Liver (tissue), 9 donors: ENCODE results near the gene SPRN. TPM values are rescaled to one million over a fixed set of nuclear protein-coding genes. Genes with fewer than 3 reads are reported as not detected.

ENCODE experiments used
- DNase-seq: peaks from one replicate; pipeline ENCODE4 v3.0.0-alpha.2; 2017; ENCODE audit warnings: low spot score
- H3K27ac ChIP-seq, 2 donors: one replicate each; pipeline ENCODE4 v1.7.0; 2013; ENCODE audit warnings: inconsistent platforms in 2 of 2, low read length in 2 of 2, control low read depth in 1 of 2, low read depth in 1 of 2, mild to moderate bottlenecking in 1 of 2
- H3K27me3 ChIP-seq, 4 donors: one replicate each; pipeline versions ENCODE4 v1.6.1 to v1.7.0; 2013; ENCODE audit warnings: low read length in 3 of 4, inconsistent platforms in 1 of 4, mild to moderate bottlenecking in 1 of 4, moderate library complexity in 1 of 4; ENCODE audit not compliant: control insufficient read depth in 4 of 4, insufficient read depth in 4 of 4
- H3K36me3 ChIP-seq, 4 donors: one replicate each; pipeline versions ENCODE4 v1.6.1 to v1.7.0; 2013; ENCODE audit warnings: low read length in 3 of 4, mild to moderate bottlenecking in 3 of 4, low read depth in 1 of 4, moderate library complexity in 1 of 4; ENCODE audit not compliant: control insufficient read depth in 4 of 4, insufficient read depth in 3 of 4
- H3K4me1 ChIP-seq, 4 donors: one replicate each; pipeline versions ENCODE4 v1.6.1 to v1.7.0; 2013; ENCODE audit warnings: low read length in 3 of 4, mild to moderate bottlenecking in 3 of 4, moderate library complexity in 1 of 4; ENCODE audit not compliant: control insufficient read depth in 4 of 4, insufficient read depth in 4 of 4
- H3K4me3 ChIP-seq, 3 donors: one replicate each; pipeline versions ENCODE4 v1.6.1 to v1.7.0; 2013; ENCODE audit warnings: low read length in 3 of 3, control low read depth in 1 of 3, low read depth in 1 of 3, mild to moderate bottlenecking in 1 of 3
- H3K9ac ChIP-seq, 2 donors: one replicate each; pipeline ENCODE4 v1.7.0; 2013; ENCODE audit warnings: low read length in 2 of 2, mild to moderate bottlenecking in 2 of 2, moderate library complexity in 2 of 2, control low read depth in 1 of 2, low read depth in 1 of 2
- H3K9me3 ChIP-seq, 4 donors: one replicate each; pipeline versions ENCODE4 v1.6.1 to v1.7.0; 2013; ENCODE audit warnings: low read length in 3 of 4; ENCODE audit not compliant: control insufficient read depth in 4 of 4
- EGR1 ChIP-seq, 2 donors: IDR thresholded peaks; 2 replicates each; pipeline ENCODE4 v1.6.1; 2016 to 2018; ENCODE audit warnings: antibody characterized with exemption in 2 of 2, low read depth in 2 of 2
- FOXA1 ChIP-seq: IDR thresholded peaks from 2 replicates; pipeline ENCODE4 v1.6.1; 2016; ENCODE audit warnings: antibody characterized with exemption
- FOXA2 ChIP-seq: IDR thresholded peaks from 2 replicates; pipeline ENCODE4 v1.6.1; 2016; ENCODE audit warnings: antibody characterized with exemption
- GABPA ChIP-seq, 2 donors: IDR thresholded peaks in 1 of 2; conservative IDR thresholded peaks in 1 of 2; 2 replicates each; pipeline ENCODE4 v1.6.1; 2016; ENCODE audit warnings: antibody characterized with exemption in 2 of 2, mild to moderate bottlenecking in 1 of 2, moderate library complexity in 1 of 2
- HNF4A ChIP-seq, 2 donors: conservative IDR thresholded peaks; 2 replicates each; pipeline ENCODE4 v1.6.1; 2016; ENCODE audit warnings: antibody characterized with exemption in 2 of 2, mild to moderate bottlenecking in 2 of 2
- HNF4G ChIP-seq: IDR thresholded peaks from 2 replicates; pipeline ENCODE4 v1.6.1; 2016; ENCODE audit warnings: antibody characterized with exemption
- JUND ChIP-seq, 2 donors: IDR thresholded peaks; 2 replicates each; pipeline ENCODE4 v1.6.1; 2016; ENCODE audit warnings: antibody characterized with exemption in 2 of 2
- NR2F2 ChIP-seq: IDR thresholded peaks from 2 replicates; pipeline ENCODE4 v1.6.1; 2016; ENCODE audit warnings: antibody characterized with exemption
- RAD21 ChIP-seq, 2 donors: IDR thresholded peaks; 2 replicates each; pipeline ENCODE4 v1.6.1; 2016; ENCODE audit warnings: antibody characterized with exemption in 2 of 2, mild to moderate bottlenecking in 2 of 2
- RXRA ChIP-seq, 2 donors: IDR thresholded peaks; 2 replicates each; pipeline ENCODE4 v1.6.1; 2017 to 2018; ENCODE audit warnings: antibody characterized with exemption in 2 of 2, mild to moderate bottlenecking in 1 of 2
- SP1 ChIP-seq: IDR thresholded peaks from 2 replicates; pipeline ENCODE4 v1.6.1; 2018; ENCODE audit warnings: antibody characterized with exemption, mild to moderate bottlenecking
- TAF1 ChIP-seq: conservative IDR thresholded peaks from 2 replicates; pipeline ENCODE4 v1.6.1; 2016; ENCODE audit warnings: antibody characterized with exemption, mild to moderate bottlenecking
- YY1 ChIP-seq: IDR thresholded peaks from 2 replicates; pipeline ENCODE4 v1.6.1; 2016; ENCODE audit warnings: antibody characterized with exemption, mild to moderate bottlenecking
- WGBS: extraction: QIAGEN DNeasy Blood & Tissue Kit; methylation state at CpG from one replicate; pipeline ENCODE4 v1.1.7; 2013; 5-methylcytosine and 5-hydroxymethylcytosine counted together
- polyA plus RNA-seq, 2 donors: library from polyadenylated mRNA; stranded (reverse) in 1 of 2; unstranded in 1 of 2; fragments of 200-250 nt in 1 of 2; fragments of >200 nt in 1 of 2; fragmentation: Nextera tagmentation in 1 of 2; extraction: Ambion mirVana in 1 of 2; gene quantifications; one replicate each; pipeline versions ENCODE4 v1.2.1 to v1.2.3, GENCODE V29; 2013 to 2015
- total RNA-seq, 2 donors: library from RNA; depleted of rRNA; stranded (reverse); fragments of >200 nt; gene quantifications; one replicate each; pipeline ENCODE4 v1.2.3, GENCODE V29; 2014
- TF ChIP-seq, protein P1 (sequence below): IDR thresholded peaks from 2 replicates; pipeline ENCODE4 v1.6.1; 2016; ENCODE audit warnings: antibody characterized with exemption
- TF ChIP-seq, protein P2 (sequence below): IDR thresholded peaks from 2 replicates; pipeline ENCODE4 v1.6.1; 2016; ENCODE audit warnings: antibody characterized with exemption
- TF ChIP-seq, protein P3 (sequence below): IDR thresholded peaks from 2 replicates; pipeline ENCODE4 v1.6.1; 2016; ENCODE audit warnings: antibody characterized with exemption, mild to moderate bottlenecking
- TF ChIP-seq, protein P4 (sequence below): IDR thresholded peaks from 2 replicates; pipeline ENCODE4 v1.6.1; 2016; ENCODE audit warnings: antibody characterized with exemption
- TF ChIP-seq, protein P5 (sequence below): fragments of 150-350 bp; IDR thresholded peaks from 2 replicates; pipeline ENCODE4 v1.5.1; 2017; ENCODE audit warnings: improper control_type of control experiment, low read depth, low read length; ENCODE audit not compliant: missing input control
- donor health status: healthy.
- donor health status: healthy.
- donor health status: healthy.
- donor health status: healthy.
- donor health status: healthy.

SPRN gene
- total and polyA plus RNA-seq, 4 donors: 1.3 to 36.4 TPM; not detected in 2

DNA sequence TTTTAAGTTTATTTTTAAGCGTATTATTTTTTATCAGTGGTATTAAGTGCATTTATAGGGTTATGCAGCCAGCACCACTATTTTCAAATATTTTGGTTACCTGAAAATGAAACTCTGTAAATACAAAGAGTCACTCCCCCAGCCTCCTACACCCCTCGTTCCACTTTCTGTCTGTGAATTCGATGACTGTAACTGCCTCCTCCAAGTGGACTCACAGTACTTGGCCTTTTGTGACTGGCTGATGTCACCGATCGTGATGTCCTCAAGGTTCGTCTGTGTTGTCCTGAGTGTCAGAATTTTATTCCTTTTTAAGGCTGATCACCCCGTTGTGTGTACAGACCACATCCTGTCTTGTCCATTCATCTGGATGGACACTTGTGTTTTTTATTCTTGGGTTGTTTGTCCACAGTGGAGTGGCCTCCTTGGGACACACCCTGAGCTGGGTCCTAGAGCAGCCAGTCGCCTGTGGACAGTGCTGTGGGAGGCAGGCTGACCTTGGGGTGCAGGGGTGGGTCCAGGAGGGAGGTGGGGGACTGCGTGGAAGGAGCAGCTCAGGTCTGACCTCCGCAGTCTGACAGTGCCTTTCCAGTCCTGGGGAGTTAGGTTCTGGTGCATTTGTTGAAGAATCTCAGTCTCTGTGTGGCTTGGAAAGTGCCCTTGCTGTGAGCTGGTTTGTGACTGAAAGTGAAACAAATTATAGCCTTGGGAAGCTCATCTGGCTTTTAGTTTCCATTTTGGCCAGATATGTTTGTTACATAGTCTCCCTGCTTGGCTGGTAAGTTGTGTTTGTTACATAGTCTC lies 23.6 kb downstream of the SPRN start:
- H3K4me3 ChIP-seq: no peak overlapping the region
- peaks cover 9 to 47% (median 29%) of the 10 kb centered on the region in 4 donors for H3K36me3 ChIP-seq
- TF ChIP-seq EGR1 (IDR thresholded peaks at IDR 0.05; ENCODE audit: low read depth in 2 of 2) (no peak), SP1 (no peak), TAF1 (no peak), HNF4G (no peak), FOXA1 (no peak), NR2F2 (no peak), RXRA (IDR thresholded peaks at IDR 0.05) (no peak), GABPA (IDR thresholded peaks at IDR 0.05 in 1 of 2, conservative IDR thresholded peaks at IDR 0.05 in 1 of 2) (no peak), RAD21 (IDR thresholded peaks at IDR 0.05) (no peak), HNF4A (conservative IDR thresholded peaks at IDR 0.05) (no peak), JUND (IDR thresholded peaks at IDR 0.05) (no peak), YY1 (no peak)
- TF ChIP-seq, protein P1, sequence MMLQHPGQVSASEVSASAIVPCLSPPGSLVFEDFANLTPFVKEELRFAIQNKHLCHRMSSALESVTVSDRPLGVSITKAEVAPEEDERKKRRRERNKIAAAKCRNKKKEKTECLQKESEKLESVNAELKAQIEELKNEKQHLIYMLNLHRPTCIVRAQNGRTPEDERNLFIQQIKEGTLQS: no peak
- TF ChIP-seq, protein P2, sequence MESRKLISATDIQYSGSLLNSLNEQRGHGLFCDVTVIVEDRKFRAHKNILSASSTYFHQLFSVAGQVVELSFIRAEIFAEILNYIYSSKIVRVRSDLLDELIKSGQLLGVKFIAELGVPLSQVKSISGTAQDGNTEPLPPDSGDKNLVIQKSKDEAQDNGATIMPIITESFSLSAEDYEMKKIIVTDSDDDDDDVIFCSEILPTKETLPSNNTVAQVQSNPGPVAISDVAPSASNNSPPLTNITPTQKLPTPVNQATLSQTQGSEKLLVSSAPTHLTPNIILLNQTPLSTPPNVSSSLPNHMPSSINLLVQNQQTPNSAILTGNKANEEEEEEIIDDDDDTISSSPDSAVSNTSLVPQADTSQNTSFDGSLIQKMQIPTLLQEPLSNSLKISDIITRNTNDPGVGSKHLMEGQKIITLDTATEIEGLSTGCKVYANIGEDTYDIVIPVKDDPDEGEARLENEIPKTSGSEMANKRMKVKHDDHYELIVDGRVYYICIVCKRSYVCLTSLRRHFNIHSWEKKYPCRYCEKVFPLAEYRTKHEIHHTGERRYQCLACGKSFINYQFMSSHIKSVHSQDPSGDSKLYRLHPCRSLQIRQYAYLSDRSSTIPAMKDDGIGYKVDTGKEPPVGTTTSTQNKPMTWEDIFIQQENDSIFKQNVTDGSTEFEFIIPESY: no peak
- TF ChIP-seq, protein P3, sequence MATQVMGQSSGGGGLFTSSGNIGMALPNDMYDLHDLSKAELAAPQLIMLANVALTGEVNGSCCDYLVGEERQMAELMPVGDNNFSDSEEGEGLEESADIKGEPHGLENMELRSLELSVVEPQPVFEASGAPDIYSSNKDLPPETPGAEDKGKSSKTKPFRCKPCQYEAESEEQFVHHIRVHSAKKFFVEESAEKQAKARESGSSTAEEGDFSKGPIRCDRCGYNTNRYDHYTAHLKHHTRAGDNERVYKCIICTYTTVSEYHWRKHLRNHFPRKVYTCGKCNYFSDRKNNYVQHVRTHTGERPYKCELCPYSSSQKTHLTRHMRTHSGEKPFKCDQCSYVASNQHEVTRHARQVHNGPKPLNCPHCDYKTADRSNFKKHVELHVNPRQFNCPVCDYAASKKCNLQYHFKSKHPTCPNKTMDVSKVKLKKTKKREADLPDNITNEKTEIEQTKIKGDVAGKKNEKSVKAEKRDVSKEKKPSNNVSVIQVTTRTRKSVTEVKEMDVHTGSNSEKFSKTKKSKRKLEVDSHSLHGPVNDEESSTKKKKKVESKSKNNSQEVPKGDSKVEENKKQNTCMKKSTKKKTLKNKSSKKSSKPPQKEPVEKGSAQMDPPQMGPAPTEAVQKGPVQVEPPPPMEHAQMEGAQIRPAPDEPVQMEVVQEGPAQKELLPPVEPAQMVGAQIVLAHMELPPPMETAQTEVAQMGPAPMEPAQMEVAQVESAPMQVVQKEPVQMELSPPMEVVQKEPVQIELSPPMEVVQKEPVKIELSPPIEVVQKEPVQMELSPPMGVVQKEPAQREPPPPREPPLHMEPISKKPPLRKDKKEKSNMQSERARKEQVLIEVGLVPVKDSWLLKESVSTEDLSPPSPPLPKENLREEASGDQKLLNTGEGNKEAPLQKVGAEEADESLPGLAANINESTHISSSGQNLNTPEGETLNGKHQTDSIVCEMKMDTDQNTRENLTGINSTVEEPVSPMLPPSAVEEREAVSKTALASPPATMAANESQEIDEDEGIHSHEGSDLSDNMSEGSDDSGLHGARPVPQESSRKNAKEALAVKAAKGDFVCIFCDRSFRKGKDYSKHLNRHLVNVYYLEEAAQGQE: no peak
- TF ChIP-seq, protein P4, sequence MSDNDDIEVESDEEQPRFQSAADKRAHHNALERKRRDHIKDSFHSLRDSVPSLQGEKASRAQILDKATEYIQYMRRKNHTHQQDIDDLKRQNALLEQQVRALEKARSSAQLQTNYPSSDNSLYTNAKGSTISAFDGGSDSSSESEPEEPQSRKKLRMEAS: no peak
- no peak overlapping the region for H3K27ac ChIP-seq
- DNase-seq: no peak
- H3K9me3 ChIP-seq: no peaks in the 10 kb centered on the region
- no peaks in the 10 kb centered on the region for H3K27me3 ChIP-seq
- WGBS: 84% methylated on average over 10 of the region's 10 CpGs
- H3K9ac ChIP-seq: no peak overlapping the region
- H3K4me1 ChIP-seq: no peaks in the 10 kb centered on the region

DNA sequence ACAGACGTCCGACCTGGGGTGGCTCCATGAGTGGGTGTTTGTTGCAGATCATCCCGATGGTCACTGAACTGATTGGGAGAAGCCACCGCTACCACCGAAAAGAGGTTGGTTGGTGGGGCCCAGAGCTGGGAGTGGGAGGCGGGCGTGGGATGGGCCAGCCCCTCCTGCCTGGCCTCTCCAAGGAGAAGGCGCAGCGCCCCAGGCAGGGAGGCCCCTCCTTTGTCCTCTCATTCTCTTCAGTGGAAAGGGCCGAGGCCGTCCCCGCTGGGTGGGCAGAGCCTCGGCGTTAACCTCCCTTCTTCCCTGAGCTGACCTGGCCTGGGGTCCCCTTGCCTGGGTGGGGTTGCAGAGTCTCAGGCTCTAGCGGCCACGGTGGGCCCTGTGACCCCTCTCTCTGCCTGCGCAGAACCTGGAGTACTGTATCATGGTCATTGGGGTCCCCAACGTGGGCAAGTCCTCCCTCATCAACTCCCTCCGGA lies 25.3 kb downstream of the SPRN start:
- 97% methylated on average over 19 of the region's 19 CpGs for WGBS
- Histone ChIP-seq H3K27me3 (no peaks in the 10 kb centered on the region), H3K27ac (no peak overlapping the region), H3K4me1 (peaks cover 3 to 9% (median 6%) of the 10 kb centered on the region in 4 donors), H3K36me3 (peaks cover 9 to 43% (median 26%) of the 10 kb centered on the region in 4 donors), H3K4me3 (no peak overlapping the region), H3K9me3 (no peaks in the 10 kb centered on the region), H3K9ac (no peak overlapping the region)
- DNase-seq: no peak
- TF ChIP-seq, protein P1: no peak
- TF ChIP-seq TAF1 (no peak), HNF4A (conservative IDR thresholded peaks at IDR 0.05) (no peak), RAD21 (IDR thresholded peaks at IDR 0.05) (no peak), RXRA (IDR thresholded peaks at IDR 0.05) (no peak), HNF4G (no peak), NR2F2 (no peak), FOXA2 (no peak), EGR1 (IDR thresholded peaks at IDR 0.05; ENCODE audit: low read depth in 2 of 2) (no peak), JUND (IDR thresholded peaks at IDR 0.05) (no peak), FOXA1 (no peak), SP1 (no peak)
- TF ChIP-seq, protein P2: no peak
- TF ChIP-seq, protein P4: no peak
- TF ChIP-seq, protein P5, sequence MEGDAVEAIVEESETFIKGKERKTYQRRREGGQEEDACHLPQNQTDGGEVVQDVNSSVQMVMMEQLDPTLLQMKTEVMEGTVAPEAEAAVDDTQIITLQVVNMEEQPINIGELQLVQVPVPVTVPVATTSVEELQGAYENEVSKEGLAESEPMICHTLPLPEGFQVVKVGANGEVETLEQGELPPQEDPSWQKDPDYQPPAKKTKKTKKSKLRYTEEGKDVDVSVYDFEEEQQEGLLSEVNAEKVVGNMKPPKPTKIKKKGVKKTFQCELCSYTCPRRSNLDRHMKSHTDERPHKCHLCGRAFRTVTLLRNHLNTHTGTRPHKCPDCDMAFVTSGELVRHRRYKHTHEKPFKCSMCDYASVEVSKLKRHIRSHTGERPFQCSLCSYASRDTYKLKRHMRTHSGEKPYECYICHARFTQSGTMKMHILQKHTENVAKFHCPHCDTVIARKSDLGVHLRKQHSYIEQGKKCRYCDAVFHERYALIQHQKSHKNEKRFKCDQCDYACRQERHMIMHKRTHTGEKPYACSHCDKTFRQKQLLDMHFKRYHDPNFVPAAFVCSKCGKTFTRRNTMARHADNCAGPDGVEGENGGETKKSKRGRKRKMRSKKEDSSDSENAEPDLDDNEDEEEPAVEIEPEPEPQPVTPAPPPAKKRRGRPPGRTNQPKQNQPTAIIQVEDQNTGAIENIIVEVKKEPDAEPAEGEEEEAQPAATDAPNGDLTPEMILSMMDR: no peak
